ENCODE results near the gene KAZN.

The KAZN gene

GRCh38 chr1:14877224-14877623 lies 278.7 kb downstream of the KAZN start:
- 0 out of 2 replicates have a peak, but pooled peaks cover 4% of the 10 kb centered on the region for H3K9me3 ChIP-seq (ENCODE audit: insufficient read depth, low read depth, low read length)
- no peak for TF ChIP-seq EZH2phosphoT487 (IDR thresholded peaks at IDR 0.05; ENCODE audit: borderline replicate concordance)
- no peak for TF ChIP-seq CTCF (conservative IDR thresholded peaks at IDR 0.05; ENCODE audit: low read length)
- H3K4me1 ChIP-seq (ENCODE audit: insufficient read depth, low read length, poor library complexity, severe bottlenecking) = no peaks in the 10 kb centered on the region
- no peaks in the 10 kb centered on the region for H3K9me2 ChIP-seq (replicated peaks; ENCODE audit: low read depth, low read length)
- H3F3A ChIP-seq (ENCODE audit: low read depth) = no peaks in the 10 kb centered on the region
- no peaks in the 10 kb centered on the region for H3K27me3 ChIP-seq (ENCODE audit: insufficient read depth, low read length, poor library complexity, severe bottlenecking)
- no peak overlapping the region for H3K4me2 ChIP-seq (ENCODE audit: low read depth, low read length, poor library complexity, severe bottlenecking)
- H3K36me3 ChIP-seq (ENCODE audit: insufficient read depth, low read length) = no peaks in the 10 kb centered on the region
- H3K9ac ChIP-seq (ENCODE audit: low read depth, low read length, poor library complexity, severe bottlenecking) = no peak overlapping the region
- H3K79me2 ChIP-seq (ENCODE audit: insufficient read depth, low read length) = no peaks in the 10 kb centered on the region
- H4K20me1 ChIP-seq (ENCODE audit: insufficient read depth, low read length, poor library complexity, severe bottlenecking) = no peaks in the 10 kb centered on the region
- H3K4me3 ChIP-seq (ENCODE audit: low read length, poor library complexity, severe bottlenecking) = no peak overlapping the region
- no peak overlapping the region for H2AFZ ChIP-seq (ENCODE audit: low read length)

- TF ChIP-seq EZH2phosphoT487 (IDR thresholded peaks at IDR 0.05; ENCODE audit: borderline replicate concordance) = no peak
- TF ChIP-seq CTCF (conservative IDR thresholded peaks at IDR 0.05; ENCODE audit: low read length) = no peak
- no peak overlapping the region for H3K9ac ChIP-seq (ENCODE audit: low read depth, low read length, poor library complexity, severe bottlenecking)
- no peaks in the 10 kb centered on the region for H3F3A ChIP-seq (ENCODE audit: low read depth)
- no peaks in the 10 kb centered on the region for H3K79me2 ChIP-seq (ENCODE audit: insufficient read depth, low read length)
- no peaks in the 10 kb centered on the region for H3K4me1 ChIP-seq (ENCODE audit: insufficient read depth, low read length, poor library complexity, severe bottlenecking)
- no peak overlapping the region for H3K4me3 ChIP-seq (ENCODE audit: low read length, poor library complexity, severe bottlenecking)
- no peaks in the 10 kb centered on the region for H3K27me3 ChIP-seq (ENCODE audit: insufficient read depth, low read length, poor library complexity, severe bottlenecking)
- H3K9me2 ChIP-seq (replicated peaks; ENCODE audit: low read depth, low read length) = no peaks in the 10 kb centered on the region
- no peaks in the 10 kb centered on the region for H3K36me3 ChIP-seq (ENCODE audit: insufficient read depth, low read length)
- no peak overlapping the region for H2AFZ ChIP-seq (ENCODE audit: low read length)
- H3K9me3 ChIP-seq (ENCODE audit: insufficient read depth, low read depth, low read length) = 0 out of 2 replicates have a peak, but pooled peaks cover 4% of the 10 kb centered on the region
- no peaks in the 10 kb centered on the region for H4K20me1 ChIP-seq (ENCODE audit: insufficient read depth, low read length, poor library complexity, severe bottlenecking)
- H3K4me2 ChIP-seq (ENCODE audit: low read depth, low read length, poor library complexity, severe bottlenecking) = no peak overlapping the region
Observed at GRCh38 chr1:14878124-14878523, 279.6 kb downstream of the KAZN start.

GRCh38 chr1:14878951-14879350 lies 280.5 kb downstream of the KAZN start:
- H3K27me3 ChIP-seq (ENCODE audit: insufficient read depth, low read length, poor library complexity, severe bottlenecking) = no peaks in the 10 kb centered on the region
- H3K9me2 ChIP-seq (replicated peaks; ENCODE audit: low read depth, low read length) = no peaks in the 10 kb centered on the region
- no peak overlapping the region for H3K4me2 ChIP-seq (ENCODE audit: low read depth, low read length, poor library complexity, severe bottlenecking)
- no peaks in the 10 kb centered on the region for H4K20me1 ChIP-seq (ENCODE audit: insufficient read depth, low read length, poor library complexity, severe bottlenecking)
- no peak overlapping the region for H3K4me3 ChIP-seq (ENCODE audit: low read length, poor library complexity, severe bottlenecking)
- H3F3A ChIP-seq (ENCODE audit: low read depth) = no peaks in the 10 kb centered on the region
- TF ChIP-seq CTCF (conservative IDR thresholded peaks at IDR 0.05; ENCODE audit: low read length) (no peak), EZH2phosphoT487 (IDR thresholded peaks at IDR 0.05; ENCODE audit: borderline replicate concordance) (no peak)
- no peaks in the 10 kb centered on the region for H3K4me1 ChIP-seq (ENCODE audit: insufficient read depth, low read length, poor library complexity, severe bottlenecking)
- H3K36me3 ChIP-seq (ENCODE audit: insufficient read depth, low read length) = no peaks in the 10 kb centered on the region
- H3K9me3 ChIP-seq (ENCODE audit: insufficient read depth, low read depth, low read length) = 0 out of 2 replicates have a peak, but pooled peaks cover 4% of the 10 kb centered on the region
- no peak overlapping the region for H3K9ac ChIP-seq (ENCODE audit: low read depth, low read length, poor library complexity, severe bottlenecking)
- no peaks in the 10 kb centered on the region for H3K79me2 ChIP-seq (ENCODE audit: insufficient read depth, low read length)
- no peak overlapping the region for H2AFZ ChIP-seq (ENCODE audit: low read length)
